ENCODE measurements around the gene C12orf56. TPM values are rescaled to one million over a fixed set of nuclear protein-coding genes. Genes with fewer than 3 reads are reported as not detected.
A peak's percentile ranks its signal among the peaks of the same experiment; 100 is the strongest.

The C12orf56 gene
- total and polyA plus RNA-seq, 7 donors = 0.22 to 2.1 (median 0.44) TPM; not detected in 3

GRCh38 chr12:64413884-64414283 lies 23.3 kb upstream of the C12orf56 start:
- WGBS, 2 donors = 85 to 91% methylated on average over 2 of the region's 2 CpGs
- no peak for DNase-seq
- Histone ChIP-seq H3K4me1 (no peaks in the 10 kb centered on the region), H3K36me3 (peaks cover 16 to 91% (median 35%) of the 10 kb centered on the region in 4 donors), H3K4me3 (no peak overlapping the region), H3K9me3 (no peaks in the 10 kb centered on the region), H3K27me3 (no peaks in the 10 kb centered on the region), H3K27ac (no peak overlapping the region)
- intact Hi-C loops (cut with DNase I) = no loop called here
- TF ChIP-seq POLR2A (IDR thresholded peaks at IDR 0.05) = no peak
- TF ChIP-seq EP300 (IDR thresholded peaks at IDR 0.05) = no peak
- no peak for TF ChIP-seq POLR2AphosphoS5 (IDR thresholded peaks at IDR 0.05)
- TF ChIP-seq, protein P1, sequence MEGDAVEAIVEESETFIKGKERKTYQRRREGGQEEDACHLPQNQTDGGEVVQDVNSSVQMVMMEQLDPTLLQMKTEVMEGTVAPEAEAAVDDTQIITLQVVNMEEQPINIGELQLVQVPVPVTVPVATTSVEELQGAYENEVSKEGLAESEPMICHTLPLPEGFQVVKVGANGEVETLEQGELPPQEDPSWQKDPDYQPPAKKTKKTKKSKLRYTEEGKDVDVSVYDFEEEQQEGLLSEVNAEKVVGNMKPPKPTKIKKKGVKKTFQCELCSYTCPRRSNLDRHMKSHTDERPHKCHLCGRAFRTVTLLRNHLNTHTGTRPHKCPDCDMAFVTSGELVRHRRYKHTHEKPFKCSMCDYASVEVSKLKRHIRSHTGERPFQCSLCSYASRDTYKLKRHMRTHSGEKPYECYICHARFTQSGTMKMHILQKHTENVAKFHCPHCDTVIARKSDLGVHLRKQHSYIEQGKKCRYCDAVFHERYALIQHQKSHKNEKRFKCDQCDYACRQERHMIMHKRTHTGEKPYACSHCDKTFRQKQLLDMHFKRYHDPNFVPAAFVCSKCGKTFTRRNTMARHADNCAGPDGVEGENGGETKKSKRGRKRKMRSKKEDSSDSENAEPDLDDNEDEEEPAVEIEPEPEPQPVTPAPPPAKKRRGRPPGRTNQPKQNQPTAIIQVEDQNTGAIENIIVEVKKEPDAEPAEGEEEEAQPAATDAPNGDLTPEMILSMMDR (IDR thresholded peaks at IDR 0.05) = no peak

DNA sequence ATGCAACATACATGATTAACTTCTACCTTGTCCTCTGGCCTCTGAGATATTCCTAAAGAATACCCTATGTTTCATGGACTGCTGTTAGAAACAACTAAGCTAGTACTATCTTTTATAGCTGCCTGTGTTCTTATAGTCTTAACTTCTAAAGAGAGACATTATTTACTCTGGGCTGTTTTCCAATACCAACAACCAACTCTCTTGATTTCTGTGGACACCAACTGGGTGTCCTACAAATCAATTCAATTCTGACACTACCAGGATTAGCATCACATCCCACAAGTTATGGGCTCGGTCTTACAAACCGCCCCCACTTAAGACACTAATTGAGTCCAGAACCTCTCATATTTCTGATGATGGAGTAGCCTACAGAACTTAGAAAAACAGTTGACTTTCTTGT lies 21.9 kb upstream of the C12orf56 start:
- no peak for DNase-seq
- H3K36me3 ChIP-seq = peaks cover 16 to 77% (median 29%) of the 10 kb centered on the region in 4 donors

GRCh38 chr12:64411427-64411826 lies 20.9 kb upstream of the C12orf56 start:
- no peaks in the 10 kb centered on the region for H3K9me3 ChIP-seq
- intact Hi-C loops (cut with DNase I) = no loop called here
- no peak for DNase-seq
- H3K4me3 ChIP-seq = no peak overlapping the region
- no peak overlapping the region for H3K27ac ChIP-seq
- H3K36me3 ChIP-seq = peaks cover 16 to 66% (median 21%) of the 10 kb centered on the region in 4 donors
- peaks cover 0 to 1% (median 0%) of the 10 kb centered on the region in 4 donors for H3K4me1 ChIP-seq
- WGBS, 2 donors = 95 to 96% methylated on average over 2 of the region's 2 CpGs
- TF ChIP-seq POLR2A (IDR thresholded peaks at IDR 0.05) = no peak
- no peaks in the 10 kb centered on the region for H3K27me3 ChIP-seq

More for the DNA sequence above, 21.9 kb upstream of the C12orf56 start:
- Histone ChIP-seq H3K27ac (no peak overlapping the region), H3K9me3 (no peaks in the 10 kb centered on the region), H3K4me1 (no peaks in the 10 kb centered on the region), H3K4me3 (no peak overlapping the region), H3K27me3 (no peaks in the 10 kb centered on the region)
- WGBS, 2 donors = 96 to 99% methylated on average over 2 of the region's 2 CpGs
- TF ChIP-seq EP300 (IDR thresholded peaks at IDR 0.05) (no peak), POLR2AphosphoS5 (IDR thresholded peaks at IDR 0.05) (no peak), POLR2A (IDR thresholded peaks at IDR 0.05) (no peak)
- TF ChIP-seq, protein P1 (IDR thresholded peaks at IDR 0.05) = no peak
- intact Hi-C loops (cut with DNase I) = no loop called here

GRCh38 chr12:64407342-64408223 lies 17.0 kb upstream of the C12orf56 start:
- no peak overlapping the region for H3K27ac ChIP-seq
- H3K27me3 ChIP-seq = no peaks in the 10 kb centered on the region
- H3K4me1 ChIP-seq = peaks cover 0 to 21% (median 11%) of the 10 kb centered on the region in 4 donors
- H3K4me3 ChIP-seq = no peak overlapping the region
- 89 to 91% methylated on average over 9 of the region's 9 CpGs for WGBS, 2 donors
- no peak for TF ChIP-seq POLR2AphosphoS5 (IDR thresholded peaks at IDR 0.05)
- TF ChIP-seq POLR2A (IDR thresholded peaks at IDR 0.05) = no peak
- intact Hi-C loops (cut with DNase I) = loop anchor here (10.0 kb wide), 2 partner anchors 287 to 303 kb away; no protein-coding TSS in a partner anchor
- DNase-seq = no peak
- H3K9me3 ChIP-seq = no peaks in the 10 kb centered on the region
- H3K36me3 ChIP-seq = peaks cover 1 to 29% (median 19%) of the 10 kb centered on the region in 4 donors

DNA sequence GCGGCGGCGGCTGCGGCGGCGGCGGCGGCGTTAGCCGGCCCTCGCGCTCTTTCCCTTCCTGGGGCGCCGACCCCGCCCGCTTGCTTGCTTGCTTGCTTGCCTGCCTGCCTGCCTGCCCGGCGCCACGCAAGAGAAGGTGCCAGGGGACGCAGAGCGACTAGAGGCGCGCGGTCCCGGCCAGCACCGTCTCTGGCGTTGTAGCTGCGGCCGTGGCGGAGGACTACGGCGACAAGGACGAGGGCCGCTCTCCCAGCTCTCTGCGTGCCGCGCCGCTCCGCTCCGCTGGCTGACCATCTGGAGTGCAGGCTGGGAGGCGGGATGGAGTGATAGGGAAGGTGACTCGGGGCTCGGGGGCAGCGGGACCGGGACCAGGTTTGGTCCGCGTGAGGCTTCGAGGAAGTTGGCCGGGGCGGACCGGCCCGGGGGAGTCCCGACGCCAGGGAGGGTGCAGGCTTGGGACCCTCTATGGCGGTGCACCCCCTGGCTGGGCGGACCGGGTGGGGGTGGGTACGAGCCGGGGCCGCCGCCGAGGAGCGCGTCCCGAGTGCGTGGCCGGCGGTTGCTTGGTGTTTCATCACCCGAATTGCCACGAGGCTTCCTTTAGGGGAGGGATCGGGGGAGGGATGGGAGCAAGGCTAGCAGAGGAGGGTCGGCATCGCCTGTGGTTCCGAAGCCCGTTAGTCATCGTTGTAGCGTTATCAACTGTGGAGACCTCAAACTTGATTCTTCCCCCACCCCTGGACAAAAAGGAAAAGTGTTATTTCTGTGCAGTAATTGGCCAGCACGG lies 14.1 kb upstream of the C12orf56 start:
- peak; percentile 84 for DNase-seq
- Histone ChIP-seq H3K4me1 (peaks cover 0 to 21% (median 11%) of the 10 kb centered on the region in 4 donors), H3K27ac (peak overlapping the region; percentile 96 to 100 (median 98)), H3K27me3 (no peaks in the 10 kb centered on the region), H3K36me3 (no peaks in the 10 kb centered on the region), H3K9me3 (no peaks in the 10 kb centered on the region), H3K4me3 (peak overlapping the region; percentile 85 to 97 (median 94))
- intact Hi-C loops (cut with DNase I) = loop anchor here (2.0 to 10.0 kb wide), 5 partner anchors 48 to 627 kb away; partner anchors contain the start of genes RXYLT1 and TBK1
- TF ChIP-seq, protein P1 (IDR thresholded peaks at IDR 0.05) = no peak
- no peak for TF ChIP-seq EP300 (IDR thresholded peaks at IDR 0.05)
- TF ChIP-seq POLR2A (IDR thresholded peaks at IDR 0.05) = no peak
- peak in 3 of 4 donors; percentile 46 to 84 (median 71) for TF ChIP-seq POLR2AphosphoS5 (IDR thresholded peaks at IDR 0.05)
- 1% methylated on average over 78 of the region's 78 CpGs for WGBS, 2 donors

Measured in sigmoid colon (tissue), 7 donors.